ENCODE data around the gene MTFR1L. TPM values are rescaled to one million over a fixed set of nuclear protein-coding genes. Genes with fewer than 3 reads are reported as not detected.
A peak's percentile ranks its signal among the peaks of the same experiment; 100 is the strongest.

The MTFR1L gene
- total RNA-seq, 1 donor from 2014 or later = 52.7 TPM

GRCh38 chr1:25875856-25876692 lies 56.3 kb downstream of the MTFR1L start:
- peak; percentile 1 for ATAC-seq
- no peak for DNase-seq (ENCODE audit: low spot score)

DNA sequence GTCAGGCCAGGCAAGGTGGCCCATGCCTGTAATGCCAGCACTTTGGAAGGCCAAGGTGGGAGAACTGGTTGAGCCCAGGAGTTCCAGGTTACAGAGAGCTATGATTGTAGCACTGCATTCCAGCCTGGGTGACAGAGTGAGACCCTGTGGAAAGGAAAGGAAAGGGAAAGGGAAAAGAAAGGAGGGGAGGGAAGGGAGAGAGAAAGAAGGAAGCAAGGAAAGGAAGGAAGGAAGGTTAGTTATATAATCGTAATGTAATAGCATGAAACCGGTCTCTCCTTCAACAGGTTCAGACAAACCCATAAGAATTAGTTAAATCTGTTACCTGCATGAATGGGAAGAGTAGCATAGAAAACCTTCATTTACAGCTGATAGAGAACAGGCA lies 56.9 kb downstream of the MTFR1L start:
- ATAC-seq = no peak
- no peak for DNase-seq (ENCODE audit: low spot score)

GRCh38 chr1:25877155-25877554 lies 57.4 kb downstream of the MTFR1L start:
- DNase-seq (ENCODE audit: low spot score) (no peak), ATAC-seq (no peak)

- ATAC-seq (no peak), DNase-seq (ENCODE audit: low spot score) (no peak)
These were observed 58.9 kb downstream of the MTFR1L start for GRCh38 chr1:25878690-25879089.

- ATAC-seq = peak; percentile 65
These were observed 59.9 kb downstream of the MTFR1L start for GRCh38 chr1:25879675-25880074.

GRCh38 chr1:25880518-25880917 lies 60.8 kb downstream of the MTFR1L start:
- DNase-seq (ENCODE audit: low spot score) (no peak), ATAC-seq (no peak)

More at GRCh38 chr1:25879675-25880074, 59.9 kb downstream of the MTFR1L start:
- peak; percentile 87 for DNase-seq (ENCODE audit: low spot score)

DNA sequence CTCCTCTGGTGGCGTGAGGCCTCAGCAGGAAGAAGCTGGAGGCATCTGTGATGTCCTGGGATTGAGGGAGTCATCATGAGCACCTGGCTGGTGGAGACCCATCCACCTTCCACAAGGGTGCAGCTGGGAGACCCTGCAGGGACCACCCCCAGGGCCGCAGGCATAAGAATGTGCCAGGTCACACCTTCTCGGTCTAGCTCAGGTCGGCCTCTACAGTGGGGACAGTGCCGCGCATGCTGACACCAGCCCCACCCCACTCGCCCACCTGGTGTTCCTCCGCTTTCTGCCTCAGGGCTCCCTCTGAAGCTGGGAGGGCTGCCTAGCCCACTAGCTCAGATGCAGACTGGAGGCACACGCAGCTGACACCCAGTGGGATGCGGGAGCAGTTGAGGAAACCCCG lies 61.5 kb downstream of the MTFR1L start:
- ATAC-seq (no peak), DNase-seq (ENCODE audit: low spot score) (no peak)

Other genes with a start within 250 kb of the MTFR1L start
- gene MAN1C1, start 203.2 kb upstream of the MTFR1L start, total RNA-seq = 39.4 TPM
- gene SELENON, start 19.8 kb upstream of the MTFR1L start, total RNA-seq = 13.5 TPM
- gene AUNIP, start 39.5 kb downstream of the MTFR1L start, total RNA-seq = not detected
- 5.1 TPM for gene PAQR7, start 55.8 kb downstream of the MTFR1L start, total RNA-seq
- gene STMN1, start 86.5 kb downstream of the MTFR1L start, total RNA-seq = 5.2 TPM
- gene PAFAH2, start 178.1 kb downstream of the MTFR1L start, total RNA-seq = 23.1 TPM
- not detected for gene EXTL1, start 201.8 kb downstream of the MTFR1L start, total RNA-seq
- gene SLC30A2, start 226.2 kb downstream of the MTFR1L start, total RNA-seq = 0.33 TPM
- gene TRIM63, start 247.7 kb downstream of the MTFR1L start, total RNA-seq = 0.20 TPM

Measured in left lobe of liver (tissue), 2 donors.